DMS79 treated with DMSO at 0.1 percent for 48 hours (cell line): ENCODE results near the gene PGRMC2.
"Not testable (repeated sequence)": the region's sequence is repeated elsewhere in the genome, so short reads cannot be mapped to it uniquely, and the experiment has no call there.

Experiments
- DNase-seq: peaks from one replicate; lab custom pipeline; 2025; lab: John Stamatoyannopoulos, UW

The PGRMC2 gene

DNA sequence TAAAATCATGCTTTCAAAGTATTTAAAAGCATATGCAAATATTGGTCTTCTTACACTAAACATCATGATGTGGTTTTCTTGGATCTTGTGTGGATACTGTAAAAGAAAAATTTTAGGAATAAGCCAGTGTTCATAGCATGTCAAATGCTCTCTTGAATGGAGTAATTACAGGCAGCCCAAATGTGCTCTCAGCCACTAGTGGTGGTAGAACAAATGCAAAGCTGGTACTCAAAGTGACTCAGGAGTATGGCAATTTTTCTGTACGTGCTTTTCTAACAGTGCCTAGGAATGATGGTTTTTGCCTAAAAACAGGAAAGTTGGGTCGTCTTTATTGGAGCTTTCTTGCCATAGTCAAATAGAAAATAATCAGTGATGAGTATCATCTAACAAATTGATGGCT lies 19.9 kb downstream of the PGRMC2 start:
- no peak for DNase-seq

DNA sequence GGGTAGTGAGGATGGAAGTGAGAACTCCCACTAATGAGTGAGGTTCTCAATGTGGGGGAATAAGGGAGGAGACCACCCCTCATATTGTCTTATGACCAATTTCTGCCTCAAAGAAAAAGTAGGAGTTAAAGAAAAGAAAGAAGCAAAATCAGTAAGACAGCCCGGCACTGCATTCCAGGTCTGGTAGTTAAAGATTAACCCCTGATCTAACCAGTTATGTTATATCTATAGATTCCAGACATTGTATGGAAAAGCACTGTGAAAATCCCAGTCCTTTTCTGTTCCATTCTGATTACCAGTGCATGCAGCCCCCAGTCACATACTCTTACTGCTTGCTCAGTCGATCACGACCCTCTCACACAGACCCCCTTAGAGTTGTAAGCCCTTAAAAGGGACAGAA lies 20.4 kb downstream of the PGRMC2 start:
- not testable (repeated sequence) for DNase-seq

DNA sequence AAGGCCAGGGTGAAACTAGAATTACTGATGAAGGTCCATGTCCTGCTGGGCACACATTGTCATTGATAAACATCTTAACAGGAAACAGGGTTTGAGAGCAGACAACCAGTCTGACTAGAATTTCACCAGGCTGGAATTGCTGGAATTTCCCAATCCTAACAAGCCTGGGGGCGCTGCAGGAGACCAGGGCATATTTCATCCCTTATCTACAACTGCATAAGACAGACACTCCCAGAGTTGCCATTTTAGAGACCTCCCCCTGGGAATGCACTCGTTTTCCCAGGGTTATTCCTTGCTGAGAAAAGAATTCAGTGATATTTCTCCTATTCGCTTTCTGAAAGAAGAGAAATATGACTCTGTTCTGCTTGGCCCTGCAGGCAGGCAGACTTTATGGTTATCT lies 22.1 kb downstream of the PGRMC2 start:
- not testable (repeated sequence) for DNase-seq

DNA sequence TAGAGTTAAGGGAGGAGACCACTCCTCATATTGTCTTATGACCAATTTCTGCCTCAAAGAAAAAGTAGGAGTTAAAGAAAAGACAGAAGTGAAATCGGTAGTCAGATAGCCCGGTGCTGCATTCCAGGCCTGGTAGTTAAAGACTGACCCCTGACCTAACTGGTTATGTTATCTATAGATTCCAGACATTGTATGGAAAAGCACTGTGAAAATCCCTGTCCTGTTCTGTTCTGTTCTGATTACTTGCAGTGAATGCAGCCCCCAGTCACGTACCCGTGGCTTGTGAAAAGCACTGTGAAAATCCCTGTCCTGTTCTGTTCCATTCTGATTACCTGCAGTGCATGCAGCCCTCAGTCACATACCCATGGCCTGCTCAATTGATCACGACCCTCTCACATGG lies 27.7 kb downstream of the PGRMC2 start:
- DNase-seq: not testable (repeated sequence)

DNA sequence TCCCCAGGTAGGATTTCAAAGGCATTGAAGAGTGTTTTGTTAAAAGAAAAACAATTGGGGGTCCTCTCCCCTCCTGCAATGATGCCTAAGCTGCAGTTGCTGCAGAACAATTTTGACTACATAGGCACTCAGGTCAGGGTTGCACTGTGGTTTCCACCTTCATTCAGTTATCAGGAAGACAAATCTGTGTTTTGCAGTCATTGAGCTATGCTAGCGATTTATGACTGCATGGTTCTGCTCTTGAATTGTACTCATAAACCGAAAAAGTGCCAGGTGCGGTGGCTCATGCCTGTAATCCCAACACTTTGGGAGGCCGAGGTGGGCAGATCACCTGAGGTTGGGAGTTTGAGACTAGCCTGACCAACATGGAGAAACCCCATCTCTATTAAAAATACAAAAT lies 29.4 kb downstream of the PGRMC2 start:
- DNase-seq: not testable (repeated sequence)

DNA sequence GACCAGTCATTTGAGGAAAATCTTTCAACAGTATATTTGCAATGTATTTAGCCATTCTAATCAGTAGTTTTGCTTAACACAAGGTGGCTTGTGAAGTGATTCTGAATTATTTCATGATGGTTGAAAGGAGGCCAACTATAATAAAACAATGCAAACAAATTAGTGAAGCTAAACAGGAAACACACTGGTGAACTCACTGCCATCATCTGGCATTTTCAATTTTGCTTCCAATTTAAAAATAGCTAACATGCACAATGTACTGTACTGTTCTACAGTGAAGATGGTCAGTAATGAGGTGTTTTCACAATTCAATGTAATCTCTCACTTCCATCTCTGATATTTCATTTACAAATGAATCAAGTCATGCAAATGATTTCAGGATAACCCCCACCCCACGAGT lies 31.1 kb downstream of the PGRMC2 start:
- no peak for DNase-seq

DNA sequence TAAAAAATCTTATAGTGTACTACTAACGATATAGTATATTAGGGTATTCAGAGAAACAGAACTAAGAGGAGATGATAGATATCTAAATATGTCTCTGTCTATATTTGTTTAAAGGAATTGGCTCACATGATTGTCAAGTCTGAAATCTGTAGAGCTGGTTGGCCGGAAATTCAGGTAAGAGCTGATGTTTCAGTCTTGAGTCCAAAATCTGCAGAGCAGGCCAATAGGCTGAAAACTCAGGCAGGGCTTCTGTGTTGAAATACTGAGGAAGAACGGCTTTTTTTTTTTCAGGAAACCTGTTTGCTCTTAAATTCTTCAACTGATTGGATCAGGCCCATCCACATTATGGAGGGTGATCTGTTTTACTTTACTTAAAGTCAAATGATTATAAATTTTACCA lies 31.7 kb downstream of the PGRMC2 start:
- DNase-seq: no peak

DNA sequence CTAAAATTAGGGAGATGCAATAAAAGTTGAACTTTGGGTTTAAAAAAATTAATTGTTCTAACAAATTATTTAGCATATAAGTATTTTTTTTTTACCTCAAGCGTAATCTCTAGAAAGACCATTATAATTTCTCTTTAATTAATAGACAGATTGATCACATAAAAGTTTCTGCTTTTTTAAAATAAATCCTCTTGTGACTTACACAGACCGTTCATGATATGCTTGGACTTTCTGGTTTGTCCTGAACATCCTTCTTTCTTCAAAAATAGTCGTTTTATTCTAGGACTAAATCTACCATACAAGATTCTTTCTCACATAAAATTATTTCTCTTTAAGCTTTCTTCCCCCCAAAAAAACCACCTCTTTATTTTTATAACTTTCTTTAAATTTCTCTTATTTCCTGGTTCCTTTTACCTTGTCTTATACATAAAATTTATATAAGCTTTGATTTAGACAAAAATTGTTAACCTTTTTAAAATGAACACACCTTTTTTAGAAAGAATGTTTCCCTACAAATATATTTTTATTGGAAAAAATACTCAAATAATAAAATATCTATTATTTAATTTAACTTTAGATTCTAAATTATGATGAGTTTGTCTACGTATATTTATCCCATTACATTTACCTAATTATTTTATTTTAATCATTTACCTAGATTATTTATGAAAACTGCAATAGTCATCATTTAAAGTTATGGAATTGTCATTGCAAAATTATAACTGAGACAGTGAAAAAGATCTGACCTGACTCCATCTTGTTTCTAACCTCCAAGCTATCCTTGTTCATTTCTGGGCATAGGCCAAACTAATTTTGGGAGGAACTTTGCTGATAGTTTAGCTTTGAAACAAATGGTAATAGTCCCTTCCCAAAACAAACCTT lies 37.6 kb downstream of the PGRMC2 start:
- DNase-seq: no peak

DNA sequence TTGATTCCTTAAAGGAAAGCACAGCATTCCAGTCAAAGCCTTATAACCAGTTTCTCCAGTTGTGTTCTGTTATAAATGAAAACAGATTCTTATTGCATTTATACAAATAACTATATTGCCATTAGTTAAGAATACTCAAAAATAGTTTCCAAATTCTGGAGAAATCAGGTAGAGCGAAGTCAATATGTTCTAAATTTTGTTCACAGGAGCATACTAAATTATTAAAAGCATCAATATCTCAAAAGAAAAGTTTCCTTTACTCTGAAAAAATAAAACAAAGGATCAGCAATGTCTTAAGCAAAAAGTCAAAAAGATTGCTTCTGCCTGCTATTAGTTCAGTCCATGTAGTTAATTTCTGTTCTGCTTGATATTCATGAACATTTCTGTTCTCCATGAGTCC lies 39.7 kb downstream of the PGRMC2 start:
- DNase-seq: no peak

DNA sequence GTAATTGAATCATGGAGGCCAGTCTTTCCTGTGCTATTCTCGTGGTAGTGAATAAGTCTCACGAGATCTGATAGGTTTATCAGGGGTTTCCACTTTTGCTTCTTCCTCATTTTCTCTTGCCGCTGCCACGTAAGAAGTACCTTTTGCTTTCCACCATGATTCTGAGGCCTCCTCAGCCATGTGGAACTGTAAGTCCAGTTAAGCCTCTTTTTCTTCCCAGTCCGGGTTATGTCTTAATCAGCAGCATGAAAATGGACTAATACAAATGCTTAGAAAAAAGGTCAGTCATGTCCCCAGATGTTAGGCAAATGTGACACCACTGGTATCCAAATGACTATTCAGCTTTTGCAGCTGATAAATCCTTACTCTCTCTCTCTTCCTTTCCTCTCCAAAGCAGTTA lies 42.2 kb downstream of the PGRMC2 start:
- DNase-seq: not testable (repeated sequence)

DNA sequence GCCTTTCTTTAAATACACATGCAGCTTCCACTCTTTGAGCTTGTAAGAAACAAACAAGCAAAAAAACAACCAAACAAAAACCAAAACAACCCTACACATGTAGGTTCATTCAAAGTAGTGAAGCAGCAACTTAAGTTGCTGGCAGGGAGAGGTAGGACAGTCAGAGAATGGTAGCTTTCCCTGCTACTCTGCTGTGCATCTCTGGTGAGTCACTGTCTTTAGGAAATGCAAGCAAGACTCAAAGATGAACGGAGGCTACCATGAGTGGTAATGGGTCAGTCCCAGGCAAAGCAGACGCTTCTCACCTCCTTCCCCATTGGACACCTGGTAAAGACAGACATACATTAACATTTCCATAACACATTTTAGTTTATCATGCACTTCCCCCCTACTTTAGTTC lies 43.2 kb downstream of the PGRMC2 start:
- DNase-seq: no peak

DNA sequence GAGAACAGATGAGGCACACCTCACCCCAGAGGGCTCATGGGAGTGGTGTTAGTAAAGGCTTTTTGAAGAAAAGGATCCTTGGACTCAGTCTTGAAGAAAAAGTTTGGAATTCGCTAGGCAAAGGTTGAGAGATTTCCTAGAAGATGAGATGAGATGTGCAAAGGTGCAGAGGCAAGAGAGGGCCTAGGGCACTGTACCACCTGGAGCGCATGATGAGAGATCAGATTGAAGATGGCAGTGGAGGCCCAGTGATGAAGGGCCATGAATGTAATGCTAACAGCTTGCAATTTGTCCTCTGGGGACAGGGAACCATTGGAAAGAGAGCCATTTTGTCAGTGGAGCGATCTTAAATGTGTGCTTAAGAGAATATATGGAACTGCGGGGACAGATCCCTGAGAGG lies 45.0 kb downstream of the PGRMC2 start:
- DNase-seq: no peak

DNA sequence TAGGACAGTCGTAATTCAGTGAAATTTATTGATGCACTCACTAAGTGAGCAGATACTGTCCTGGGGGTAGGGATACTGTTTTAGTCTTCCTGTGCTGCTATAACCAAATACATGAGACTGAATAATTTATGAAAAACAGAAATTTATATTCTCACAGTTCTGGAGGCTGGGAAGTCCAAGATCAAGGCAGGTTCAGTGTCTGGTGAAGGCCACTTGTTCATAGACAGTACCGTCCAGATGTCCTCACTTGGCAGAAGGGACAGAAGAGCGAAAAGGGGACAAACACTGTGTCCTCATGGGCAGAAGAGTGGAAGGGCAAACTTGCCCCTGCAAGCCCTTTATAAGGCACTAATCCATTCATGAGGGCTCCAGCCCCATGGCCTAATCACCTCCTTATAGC lies 45.6 kb downstream of the PGRMC2 start:
- DNase-seq: no peak

DNA sequence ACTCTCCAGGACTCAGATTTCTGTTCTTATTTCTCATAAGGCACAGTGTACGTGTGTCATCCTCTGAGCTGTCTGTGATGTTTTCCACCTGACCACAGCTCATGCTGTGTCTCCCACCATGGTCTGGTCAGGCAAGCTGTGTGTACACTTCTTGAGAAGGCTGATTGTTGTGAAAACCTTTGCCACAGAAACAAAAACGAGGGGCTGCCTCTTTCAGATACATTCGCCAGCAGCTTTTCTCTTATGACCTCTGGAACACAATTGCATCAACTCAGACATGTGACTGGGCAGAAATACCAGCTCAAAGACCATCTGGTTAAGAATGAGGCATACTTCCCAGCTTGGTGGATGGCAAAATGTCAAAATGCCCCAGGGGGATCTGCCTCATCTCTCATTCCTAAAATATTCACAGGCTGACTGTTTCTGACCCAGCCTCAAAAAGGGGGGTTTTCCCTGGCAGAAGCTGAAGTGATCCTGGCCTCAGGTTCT lies 46.1 kb downstream of the PGRMC2 start:
- DNase-seq: no peak

DNA sequence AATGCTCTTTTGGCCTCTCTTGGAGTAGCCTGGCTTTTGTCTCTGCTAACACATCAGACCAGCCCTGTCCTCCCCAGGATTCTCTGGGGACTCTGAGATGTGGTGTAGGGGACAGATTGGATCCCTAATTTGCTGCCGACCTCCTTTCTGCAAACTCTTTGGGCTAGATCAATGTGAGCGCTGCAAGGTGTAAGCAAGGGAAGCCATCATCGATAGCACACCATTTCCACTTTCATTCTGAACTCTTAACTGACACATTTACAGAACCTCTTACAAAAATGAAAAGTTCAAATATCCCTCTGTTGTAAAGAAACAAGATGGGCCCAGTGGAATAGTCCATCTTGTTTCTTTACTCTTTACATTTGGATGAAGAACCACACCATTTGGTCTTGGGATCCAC lies 46.6 kb downstream of the PGRMC2 start:
- DNase-seq: no peak

DNA sequence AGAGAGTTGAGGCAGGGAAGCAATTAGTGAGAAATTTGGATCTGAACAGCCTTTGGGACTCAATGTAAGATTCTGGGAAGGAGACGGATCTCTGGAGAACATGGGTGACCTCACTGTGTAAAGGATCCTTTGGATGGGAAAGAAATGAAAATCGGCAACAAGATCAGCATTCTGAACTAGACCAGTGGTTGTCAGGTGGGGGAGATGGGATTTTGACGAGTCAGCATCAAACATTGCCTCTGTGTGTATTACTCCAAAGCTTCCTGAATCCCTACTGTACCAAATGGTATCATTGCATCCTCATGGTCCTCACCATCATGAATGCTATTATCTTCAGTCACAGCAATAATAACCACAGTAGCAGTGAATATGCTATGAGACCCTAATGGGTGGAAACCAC lies 52.8 kb downstream of the PGRMC2 start:
- no peak for DNase-seq

DNA sequence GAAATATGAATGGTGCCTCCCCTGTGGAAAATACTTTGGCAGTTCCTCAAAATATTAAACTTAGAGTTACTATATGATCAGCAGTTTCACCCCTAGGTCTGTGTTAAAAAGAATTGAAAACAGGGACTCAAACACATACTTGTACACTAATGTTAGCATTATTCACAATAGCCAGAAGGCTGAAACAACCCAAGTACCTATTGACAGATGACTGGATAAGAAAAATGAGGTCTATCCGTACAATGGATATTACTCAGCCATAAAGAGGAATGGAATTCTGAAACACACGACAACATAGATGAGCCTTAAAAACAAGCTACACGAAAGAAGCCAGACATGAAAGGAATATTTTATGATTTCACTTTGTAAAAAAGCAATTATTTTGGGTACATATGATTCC lies 54.9 kb downstream of the PGRMC2 start:
- DNase-seq: no peak

DNA sequence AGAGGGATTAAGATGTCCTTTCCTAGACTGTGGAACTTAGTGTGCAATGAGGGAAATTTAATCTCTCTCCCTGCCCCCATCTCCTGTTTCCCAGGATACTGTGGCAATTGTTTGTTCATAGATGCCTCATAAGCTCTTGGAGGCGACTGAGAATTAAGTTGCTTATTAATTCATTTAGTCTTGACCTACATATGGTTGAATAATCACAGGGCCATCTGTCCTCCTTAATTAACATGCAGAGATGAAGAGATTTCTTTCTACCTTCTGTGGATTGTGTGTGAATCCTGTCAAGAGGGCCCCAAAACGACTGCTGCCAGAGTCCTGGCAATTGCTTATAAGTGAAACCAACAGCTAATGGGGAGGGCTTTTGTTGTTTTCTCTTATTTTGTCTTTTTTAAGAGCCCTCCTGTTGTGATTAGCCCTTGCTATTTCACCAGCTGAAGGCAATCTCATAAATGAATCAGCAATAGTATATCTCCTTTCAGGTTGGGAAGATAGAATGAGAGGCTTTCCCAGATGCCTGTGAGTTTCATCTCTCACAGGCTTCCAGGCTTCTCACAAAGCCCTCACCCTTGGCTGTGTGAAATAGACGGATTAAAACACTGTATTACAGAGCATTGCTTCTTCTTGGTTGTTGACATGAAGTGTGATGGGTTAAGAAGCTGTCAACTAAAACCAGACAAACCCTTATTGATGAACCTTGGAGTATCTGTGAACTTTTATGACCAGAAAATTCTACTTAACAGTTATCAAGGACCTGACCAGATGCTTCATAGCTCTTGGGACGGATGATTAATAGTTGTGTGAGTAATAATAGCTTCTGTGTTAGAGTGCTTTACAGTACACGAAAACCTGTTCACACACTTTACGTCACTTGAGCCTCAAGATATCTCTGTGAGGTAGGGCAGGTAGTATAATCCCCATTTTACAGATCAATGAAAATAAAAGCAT lies 58.5 kb downstream of the PGRMC2 start:
- peak; percentile 27 for DNase-seq

DNA sequence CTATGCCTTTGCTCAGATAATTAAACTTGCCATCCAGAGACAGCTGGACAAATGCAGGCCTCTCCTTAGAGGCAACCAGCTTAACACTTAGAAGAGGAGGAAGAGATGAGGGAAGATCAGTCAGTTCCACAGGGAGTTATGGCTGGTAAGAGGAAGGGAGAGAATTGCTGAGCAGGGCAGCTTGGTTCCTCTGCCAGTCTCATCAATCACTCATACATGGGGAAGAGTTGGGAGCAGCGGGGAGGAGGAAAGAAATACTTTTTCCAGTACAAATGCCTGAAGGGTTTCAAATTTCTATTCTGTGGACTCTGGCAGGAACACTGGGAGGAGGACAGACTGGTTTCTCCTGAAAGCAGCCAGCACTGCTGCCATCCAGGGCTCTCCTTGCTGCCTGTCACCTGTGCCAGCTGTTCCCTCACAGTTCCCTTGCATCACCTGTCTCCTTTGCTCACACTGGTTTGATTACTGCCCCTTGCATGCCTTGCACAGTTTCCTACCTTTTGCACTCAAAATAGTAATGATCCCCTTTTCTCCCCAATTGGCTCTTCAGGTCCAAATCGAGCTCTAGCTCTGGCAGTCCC lies 59.5 kb downstream of the PGRMC2 start:
- peak; percentile 23 for DNase-seq

DNA sequence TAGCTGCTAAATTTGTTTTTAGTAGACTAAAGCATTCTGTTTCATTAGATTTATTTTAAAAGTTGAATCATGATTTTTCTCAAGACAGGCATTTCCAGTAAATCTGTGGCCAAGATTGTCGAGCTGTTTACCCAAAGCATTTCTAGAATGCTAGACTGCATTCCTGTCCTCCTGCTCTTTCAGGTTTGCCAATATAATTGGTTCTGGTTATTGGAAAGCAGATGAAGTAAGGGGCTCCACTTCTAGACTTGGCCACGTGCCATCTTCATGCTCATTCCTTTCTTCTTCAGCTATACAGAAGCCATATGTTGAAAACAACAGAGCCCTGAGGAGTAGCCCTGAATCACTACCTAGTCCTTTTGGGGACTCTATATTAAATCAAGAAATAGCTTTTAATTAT lies 62.5 kb downstream of the PGRMC2 start:
- no peak for DNase-seq

DNA sequence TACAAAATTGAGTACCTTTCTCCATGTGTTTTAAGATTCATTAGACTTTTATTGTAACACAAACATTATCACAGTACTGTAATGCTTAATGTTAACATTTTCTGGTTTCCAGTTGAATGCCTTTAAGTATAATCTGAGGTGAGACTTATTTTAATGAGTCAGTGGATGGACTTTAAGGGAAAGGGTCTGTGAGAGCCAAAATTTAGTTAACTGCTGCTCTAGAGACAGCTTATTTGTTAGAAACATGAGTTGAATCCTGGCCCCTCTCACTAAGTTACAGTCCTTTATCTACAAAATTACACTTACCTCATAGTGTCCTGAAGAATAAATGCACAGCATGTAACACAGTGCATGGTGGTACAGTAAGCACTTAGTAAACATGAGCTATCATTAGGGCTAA lies 66.0 kb downstream of the PGRMC2 start:
- no peak for DNase-seq
